HS-5 (cell line): Measurements from ENCODE around the gene PAXIP1.

Experiments
- DNase-seq: peaks from one replicate; pipeline ENCODE4 v3.0.0-alpha.2; 2012; ENCODE audit warnings: low read depth

Gene PAXIP1

GRCh38 chr7:154994996-154995395, 7.9 kb downstream of the PAXIP1 start:
- no peak for DNase-seq

- DNase-seq: no peak
These were observed 11.9 kb downstream of the PAXIP1 start for GRCh38 chr7:154990964-154991540.

GRCh38 chr7:154987571-154987970, 15.4 kb downstream of the PAXIP1 start:
- DNase-seq: no peak

DNA sequence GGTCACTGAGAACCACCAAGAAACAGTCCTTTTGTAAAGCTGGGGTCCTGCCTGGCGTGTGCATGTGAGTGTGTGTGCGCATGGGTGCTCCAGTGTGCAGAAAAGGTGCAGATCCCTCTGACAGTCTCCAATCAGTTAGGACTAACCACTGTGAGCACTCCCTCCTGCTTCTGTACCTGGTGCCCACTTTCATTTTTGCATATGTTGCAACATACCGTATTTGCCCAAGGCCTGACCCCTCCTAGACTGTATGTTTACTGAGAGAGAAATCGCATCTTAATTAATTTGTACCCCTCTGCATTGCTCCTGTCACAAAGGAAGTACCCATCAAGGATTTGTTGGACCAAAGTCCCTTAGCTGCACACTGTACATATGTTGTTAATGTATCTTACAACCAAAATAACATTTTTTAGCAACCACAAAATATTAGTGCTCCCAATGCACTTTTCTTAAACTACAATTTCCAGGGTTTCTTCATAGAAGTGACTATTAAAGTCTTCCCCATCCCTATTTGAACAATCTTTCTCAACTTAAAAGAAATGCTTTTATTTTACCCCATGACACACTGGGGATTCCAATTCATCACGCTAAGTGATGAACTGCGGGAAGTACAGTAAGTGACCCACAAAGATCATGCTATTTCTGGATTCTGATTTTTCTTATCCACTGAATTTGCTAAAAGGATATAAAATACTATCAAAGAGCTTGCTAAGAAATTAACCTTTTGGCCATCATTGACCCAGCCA, 16.6 kb downstream of the PAXIP1 start:
- DNase-seq: no peak

DNA sequence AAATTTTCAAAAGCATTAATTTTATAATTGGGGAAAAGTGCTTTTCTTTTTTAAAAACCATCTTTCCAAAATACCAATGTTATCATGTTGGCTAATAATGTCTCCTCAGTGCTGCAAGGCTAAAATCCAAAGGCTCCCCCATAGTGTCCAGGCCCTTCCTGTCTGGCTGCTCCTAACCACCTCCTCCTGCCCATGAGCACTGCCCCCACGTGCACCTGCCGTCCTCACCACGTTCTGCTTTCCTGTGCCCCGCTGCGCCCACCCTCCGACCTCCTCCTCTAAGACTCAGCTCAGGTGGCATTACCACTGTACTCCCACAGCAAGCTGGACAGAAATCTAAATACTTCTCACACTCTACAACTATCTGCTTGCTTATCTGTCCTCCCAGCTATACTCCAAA, 17.7 kb downstream of the PAXIP1 start:
- DNase-seq: no peak

DNA sequence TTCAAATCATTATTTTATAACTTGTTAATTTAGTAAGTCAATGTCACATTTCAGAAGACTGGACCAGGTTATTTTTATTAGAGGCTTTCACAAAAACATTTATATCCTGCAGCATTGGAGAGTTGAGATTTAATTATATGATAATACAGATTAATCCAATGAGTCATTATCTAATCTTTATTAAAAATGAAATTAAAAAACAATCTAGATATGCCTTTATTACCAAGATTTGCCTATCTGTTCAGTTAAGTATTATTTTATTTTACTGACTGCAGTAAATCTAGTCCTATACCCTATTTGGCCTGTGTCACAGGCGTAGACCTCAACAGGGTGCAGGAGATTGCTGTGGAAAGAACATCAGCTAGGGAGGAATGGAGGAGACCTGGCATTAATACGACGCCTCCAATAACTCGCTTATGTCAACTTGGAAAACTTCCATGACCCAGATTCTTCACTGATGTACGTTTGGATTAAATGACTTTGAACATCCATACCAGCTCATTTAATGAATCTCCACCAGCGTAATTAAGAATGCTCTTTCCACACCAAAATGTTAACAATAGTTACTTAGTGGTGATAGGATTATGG, 18.2 kb downstream of the PAXIP1 start:
- no peak for DNase-seq

GRCh38 chr7:154978017-154978416, 24.9 kb downstream of the PAXIP1 start:
- DNase-seq: no peak

DNA sequence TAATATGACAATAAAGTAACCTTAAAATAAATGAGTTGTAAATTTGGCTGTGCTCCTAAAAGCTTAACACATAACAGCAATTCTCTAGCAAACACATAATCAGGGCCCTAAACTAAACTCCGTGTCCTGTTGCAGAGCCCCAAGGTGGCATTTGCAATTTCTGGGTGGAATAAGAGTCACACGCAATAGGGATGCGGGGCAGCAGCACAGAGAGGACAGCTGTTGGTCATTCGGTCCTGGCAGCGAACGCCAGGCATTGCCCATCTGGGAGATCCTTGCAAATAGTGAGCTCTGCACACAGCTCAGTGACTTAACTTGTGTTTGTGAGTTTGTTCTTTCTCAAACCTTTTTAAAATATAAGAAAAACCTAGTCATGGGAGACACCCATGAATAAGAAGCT, 25.7 kb downstream of the PAXIP1 start:
- DNase-seq: no peak

GRCh38 chr7:154976844-154977243, 26.1 kb downstream of the PAXIP1 start:
- no peak for DNase-seq

DNA sequence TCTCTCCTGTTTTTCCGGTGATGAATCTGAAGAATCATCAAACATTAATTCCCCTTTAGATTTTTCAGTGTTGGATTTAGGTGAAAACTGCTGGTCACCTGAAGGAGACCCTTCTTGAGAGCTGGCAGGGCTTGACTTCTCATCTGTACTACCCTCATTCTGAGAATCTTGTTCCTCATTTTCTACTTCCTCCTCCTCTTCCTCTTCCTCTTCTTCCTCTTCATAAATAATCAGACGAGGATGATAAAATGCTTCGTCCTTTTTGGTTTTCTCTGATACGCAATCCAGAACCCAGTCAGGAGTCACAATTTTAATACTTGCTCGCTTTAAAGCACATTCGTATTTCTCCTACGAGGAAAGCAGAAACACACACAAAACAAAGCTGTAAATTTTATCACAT, 26.9 kb downstream of the PAXIP1 start:
- DNase-seq: no peak

GRCh38 chr7:154973381-154973780, 29.5 kb downstream of the PAXIP1 start:
- no peak for DNase-seq

DNA sequence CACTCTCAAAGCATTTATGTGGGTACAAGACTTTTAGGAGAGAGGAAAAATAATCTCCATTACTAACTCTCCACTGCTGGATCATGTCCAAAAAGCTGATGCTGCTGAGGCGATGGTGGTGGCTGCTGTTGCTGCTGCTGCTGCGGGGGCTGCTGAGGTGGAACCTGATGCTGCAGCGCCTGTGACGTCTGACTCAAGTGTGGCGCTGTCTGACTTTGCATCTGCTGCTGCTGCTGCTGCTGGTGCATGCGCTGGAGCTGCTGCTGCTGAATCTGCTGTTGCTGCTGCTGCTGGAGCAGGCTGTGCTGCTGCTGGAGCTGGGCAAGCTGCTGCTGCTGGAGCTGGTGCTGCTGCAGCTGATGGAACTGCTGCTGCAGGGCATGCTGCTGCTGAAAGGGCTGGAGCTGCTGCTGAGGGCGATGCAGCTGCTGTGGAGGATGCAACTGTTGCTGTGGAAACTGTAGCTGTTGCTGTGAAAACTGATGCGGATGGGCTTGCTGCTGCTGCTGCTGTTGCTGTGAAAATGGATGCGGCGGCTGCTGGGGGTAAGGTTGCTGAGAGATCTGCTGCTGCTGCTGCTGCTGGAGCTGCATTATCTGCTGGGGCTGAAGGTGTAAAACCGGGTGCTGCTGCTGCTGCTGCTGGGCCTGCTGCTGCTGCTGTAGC, 34.5 kb downstream of the PAXIP1 start:
- no peak for DNase-seq

- no peak for DNase-seq
These were observed 35.4 kb downstream of the PAXIP1 start for GRCh38 chr7:154967401-154967955.

GRCh38 chr7:154965014-154965413, 37.9 kb downstream of the PAXIP1 start:
- DNase-seq: no peak

- DNase-seq: no peak
These were observed 42.7 kb downstream of the PAXIP1 start for GRCh38 chr7:154960063-154960790.

GRCh38 chr7:154956427-154956826, 46.5 kb downstream of the PAXIP1 start:
- no peak for DNase-seq

DNA sequence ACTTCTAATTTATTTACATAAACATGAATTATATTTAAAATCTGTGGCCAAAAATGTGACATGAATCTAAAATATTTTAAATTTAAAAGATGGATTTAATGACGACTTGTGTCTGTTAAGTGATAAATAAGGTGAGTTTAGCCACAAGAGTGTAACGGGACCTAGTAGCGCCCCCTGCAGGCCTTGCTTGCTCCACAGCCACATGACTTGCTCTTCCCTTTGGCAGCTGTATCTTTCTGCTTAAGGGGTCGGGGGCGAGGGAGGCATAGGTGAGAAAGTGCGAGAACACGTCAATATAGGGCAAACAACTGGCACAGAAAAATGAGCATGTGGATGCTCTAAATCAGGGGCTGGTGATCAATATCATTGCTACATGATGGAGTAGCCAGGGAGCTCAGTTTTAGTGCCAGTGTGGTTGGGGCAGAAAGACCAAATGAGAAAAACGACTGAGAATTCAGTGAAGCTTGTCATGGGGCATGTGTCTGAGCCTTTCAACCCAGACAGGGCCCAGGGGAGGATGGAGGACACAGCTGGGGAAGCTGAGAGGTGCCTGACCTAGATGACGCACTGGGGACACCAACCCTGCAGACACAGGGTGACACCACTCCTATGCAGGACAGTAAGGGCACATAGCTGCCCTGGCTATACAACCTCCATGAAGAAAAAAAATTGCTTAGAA, 49.8 kb downstream of the PAXIP1 start:
- DNase-seq: no peak

DNA sequence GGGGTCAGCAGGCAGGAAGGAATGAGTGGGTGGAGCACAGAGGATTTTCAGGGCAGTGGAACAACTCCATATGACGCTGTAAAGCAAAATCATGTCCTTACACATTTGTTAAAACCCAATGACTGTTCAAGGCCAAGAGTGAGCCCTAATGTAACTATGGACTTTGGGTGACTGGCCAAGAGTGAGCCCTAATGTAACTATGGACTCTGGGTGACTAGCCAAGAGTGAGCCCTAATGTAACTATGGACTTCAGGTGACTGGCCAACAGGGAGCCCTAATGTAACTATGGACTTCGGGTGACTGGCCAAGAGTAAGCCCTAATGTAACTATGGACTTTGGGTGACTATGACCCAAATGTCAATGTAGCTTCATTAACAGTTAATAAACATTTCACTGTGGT, 52.0 kb downstream of the PAXIP1 start:
- no peak for DNase-seq

- DNase-seq: no peak
These were observed 55.3 kb downstream of the PAXIP1 start for GRCh38 chr7:154947604-154948003.

DNA sequence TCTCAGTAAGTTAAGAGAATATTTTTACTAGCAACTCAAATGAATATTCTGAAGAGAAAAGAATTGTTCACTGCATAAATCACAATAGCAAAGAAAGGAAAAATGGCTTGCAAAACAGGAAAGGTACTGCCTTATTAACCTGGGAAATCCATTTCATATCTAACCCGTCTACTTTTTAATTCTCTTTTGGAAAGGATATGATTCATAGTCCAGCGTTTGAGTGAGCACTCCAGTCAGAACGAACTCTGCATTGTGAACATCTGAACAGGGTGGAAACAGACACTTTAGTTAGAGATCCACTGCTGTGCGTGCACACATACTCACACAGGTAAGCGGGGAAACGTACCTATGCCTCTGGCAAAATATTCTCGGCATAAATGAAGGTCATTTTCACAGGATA, 56.8 kb downstream of the PAXIP1 start:
- no peak for DNase-seq

DNA sequence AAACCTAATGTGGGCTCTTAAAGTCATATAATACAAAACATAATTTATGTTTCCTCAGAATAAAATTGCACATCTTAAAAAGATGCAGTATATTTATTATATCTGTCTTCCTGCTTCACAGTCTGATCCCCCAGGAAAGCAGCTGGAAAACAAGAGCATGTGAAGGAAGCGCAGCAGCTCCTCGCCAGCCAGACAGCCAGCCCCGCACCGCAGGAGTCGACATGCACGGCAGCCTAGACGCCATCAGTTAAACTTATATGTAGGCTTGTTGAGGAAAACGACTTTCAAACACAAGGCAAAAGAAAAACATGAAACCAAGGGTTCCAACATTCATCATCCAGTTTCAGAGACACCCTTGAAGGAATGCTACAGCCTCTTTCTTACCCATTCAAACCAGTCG, 59.0 kb downstream of the PAXIP1 start:
- no peak for DNase-seq

- no peak for DNase-seq
These were observed 60.2 kb downstream of the PAXIP1 start for GRCh38 chr7:154942691-154943090.
